Smooth muscle cell (in vitro differentiated cells): Measurements from ENCODE around the gene GPSM1. TPM values are rescaled to one million over a fixed set of nuclear protein-coding genes. Genes with fewer than 3 reads are reported as not detected.

Experiments
- DNase-seq: peaks from one replicate; lab custom pipeline; 2025; ENCODE audit not compliant: unreplicated experiment; lab: John Stamatoyannopoulos, UW
- H2AFZ ChIP-seq: fragments of 200-600 bp; sonication (generic); 2 replicates; pipeline ENCODE4 v1.6.0; 2016; ENCODE audit warnings: antibody characterized with exemption, low read depth, mild to moderate bottlenecking
- H3F3A ChIP-seq: fragments of 200-600 bp; sonication (generic); 2 replicates; pipeline ENCODE4 v1.6.0; 2017; ENCODE audit warnings: antibody characterized with exemption, low read depth
- H3K27ac ChIP-seq: fragments of 200-600 bp; sonication (generic); 2 replicates; pipeline ENCODE4 v1.5.1; 2016; ENCODE audit warnings: low read depth, mild to moderate bottlenecking
- H3K27me3 ChIP-seq: fragments of 200-600 bp; sonication (generic); 2 replicates; pipeline ENCODE4 v1.6.1; 2016; ENCODE audit warnings: low read depth, mild to moderate bottlenecking
- H3K36me3 ChIP-seq: fragments of 200-600 bp; sonication (generic); 2 replicates; pipeline ENCODE4 v1.5.1; 2016; ENCODE audit warnings: low read depth
- H3K4me1 ChIP-seq: fragments of 200-600 bp; sonication (generic); 2 replicates; pipeline ENCODE4 v1.5.1; 2016; ENCODE audit warnings: low read depth
- H3K4me2 ChIP-seq: fragments of 200-600 bp; sonication (generic); 2 replicates; pipeline ENCODE4 v1.6.0; 2016; ENCODE audit warnings: mild to moderate bottlenecking
- H3K4me3 ChIP-seq: fragments of 200-600 bp; sonication (generic); 2 replicates; pipeline ENCODE4 v1.5.1; 2016; ENCODE audit warnings: mild to moderate bottlenecking
- H3K79me2 ChIP-seq: fragments of 200-600 bp; sonication (generic); 2 replicates; pipeline ENCODE4 v1.6.0; 2016; ENCODE audit warnings: low read depth, mild to moderate bottlenecking
- H3K9ac ChIP-seq: fragments of 200-600 bp; sonication (generic); 2 replicates; pipeline ENCODE4 v1.6.0; 2016; ENCODE audit warnings: low read depth
- H3K9me3 ChIP-seq: fragments of 200-600 bp; sonication (generic); replicated peaks from 2 replicates; pipeline ENCODE4 v1.5.1; 2016; ENCODE audit warnings: low read depth
- H4K20me1 ChIP-seq: fragments of 200-600 bp; sonication (generic); 2 replicates; pipeline ENCODE4 v1.6.0; 2016; ENCODE audit warnings: low read depth
- CTCF ChIP-seq: fragments of 200-600 bp; sonication (generic); IDR thresholded peaks from 2 replicates; pipeline ENCODE4 v1.5.1; 2017; ENCODE audit warnings: borderline replicate concordance, mild to moderate bottlenecking, antibody characterized with exemption; ENCODE audit not compliant: insufficient read depth, poor library complexity, severe bottlenecking
- WGBS: methylation state at CpG from one replicate; pipeline ENCODE4 v1.1.7; 2016; ENCODE audit warnings: low lambda C conversion rate; 5-methylcytosine and 5-hydroxymethylcytosine counted together
- polyA plus RNA-seq: library from polyadenylated mRNA; unstranded; fragments of >200 nt; fragmentation: Nextera tagmentation; extraction: Ambion mirVana; gene quantifications from 2 replicates; pipeline ENCODE4 v1.2.1, GENCODE V29; 2016
- total RNA-seq: library from RNA; depleted of rRNA; stranded (reverse); fragments of >200 nt; gene quantifications from 2 replicates; pipeline ENCODE4 v1.2.3, GENCODE V29; 2014

GPSM1 gene
- total and polyA plus RNA-seq, 2 experiments from 2014 or later, result 21.1 to 45.9 TPM

GRCh38 chr9:136296434-136297015 lies 30.8 kb upstream of the GPSM1 start:
- Histone ChIP-seq H3K79me2 (no peaks in the 10 kb centered on the region), H3K4me1 (no peaks in the 10 kb centered on the region), H3K27me3 (no peaks in the 10 kb centered on the region), H3K4me3 (no peak overlapping the region), H2AFZ (no peak overlapping the region), H3F3A (no peaks in the 10 kb centered on the region), H3K9me3 (no peaks in the 10 kb centered on the region), H3K36me3 (no peaks in the 10 kb centered on the region), H4K20me1 (no peaks in the 10 kb centered on the region), H3K9ac (no peak overlapping the region), H3K4me2 (no peak overlapping the region), H3K27ac (no peak overlapping the region)
- no peak for TF ChIP-seq CTCF
- 95% methylated on average over 15 of the region's 16 CpGs for WGBS
- DNase-seq, result no peak

- H3F3A ChIP-seq, result no peaks in the 10 kb centered on the region
- no peak overlapping the region for H3K4me3 ChIP-seq
- 84% methylated on average over 25 of the region's 25 CpGs for WGBS
- H3K9me3 ChIP-seq, result no peaks in the 10 kb centered on the region
- no peaks in the 10 kb centered on the region for H3K4me1 ChIP-seq
- H3K9ac ChIP-seq, result no peak overlapping the region
- H3K4me2 ChIP-seq, result no peak overlapping the region
- H3K79me2 ChIP-seq, result no peaks in the 10 kb centered on the region
- no peaks in the 10 kb centered on the region for H3K36me3 ChIP-seq
- no peak overlapping the region for H2AFZ ChIP-seq
- no peaks in the 10 kb centered on the region for H4K20me1 ChIP-seq
- H3K27ac ChIP-seq, result no peak overlapping the region
- no peaks in the 10 kb centered on the region for H3K27me3 ChIP-seq
- no peak for TF ChIP-seq CTCF
- DNase-seq, result no peak
These were observed 30.2 kb upstream of the GPSM1 start for GRCh38 chr9:136297016-136297691.

- Histone ChIP-seq H3K27me3 (no peaks in the 10 kb centered on the region), H2AFZ (no peak overlapping the region), H3K4me2 (no peak overlapping the region), H3K27ac (no peak overlapping the region), H3K9me3 (no peaks in the 10 kb centered on the region), H3K9ac (no peak overlapping the region), H3K4me1 (no peaks in the 10 kb centered on the region), H3K79me2 (no peaks in the 10 kb centered on the region), H4K20me1 (no peaks in the 10 kb centered on the region), H3K4me3 (no peak overlapping the region), H3K36me3 (no peaks in the 10 kb centered on the region), H3F3A (no peaks in the 10 kb centered on the region)
- no peak for DNase-seq
- 85% methylated on average over 26 of the region's 26 CpGs for WGBS
- TF ChIP-seq CTCF, result no peak
These were observed 29.3 kb upstream of the GPSM1 start for GRCh38 chr9:136297766-136298735.
